ENCODE results near the gene QARS1. TPM values are rescaled to one million over a fixed set of nuclear protein-coding genes. Genes with fewer than 3 reads are reported as not detected.

QARS1 gene
- total RNA-seq, 1 donor from 2014 or later, result 197 TPM

GRCh38 chr3:49120438-49121131, 16.0 kb upstream of the QARS1 start, which contains the start of gene USP19:
USP19 (minus strand) TSS chr3:49120823; CDS start chr3:49119145, 1,678 bp downstream.
- peak; percentile 90 for DNase-seq

- no peak for DNase-seq
Observed at GRCh38 chr3:49120096-49120437, 15.5 kb upstream of the QARS1 start.

GRCh38 chr3:49119439-49119838, 14.9 kb upstream of the QARS1 start:
- no peak for DNase-seq

GRCh38 chr3:49119036-49119435, 14.5 kb upstream of the QARS1 start:
- DNase-seq, result no peak

- no peak for DNase-seq
Observed at GRCh38 chr3:49112262-49112661, 7.7 kb upstream of the QARS1 start.

GRCh38 chr3:49111347-49111746, 6.8 kb upstream of the QARS1 start:
- no peak for DNase-seq

GRCh38 chr3:49110780-49111179, 6.2 kb upstream of the QARS1 start:
- DNase-seq, result no peak

- no peak for DNase-seq
Observed at GRCh38 chr3:49108346-49108745, 3.8 kb upstream of the QARS1 start.

GRCh38 chr3:49104052-49104426, 518 bp downstream of the QARS1 start:
- DNase-seq, result no peak

GRCh38 chr3:49100046-49100615, 4.4 kb downstream of the QARS1 start:
- DNase-seq, result no peak

- no peak for DNase-seq
Observed at GRCh38 chr3:49098910-49099630, 5.5 kb downstream of the QARS1 start.

GRCh38 chr3:49098429-49098828, 6.1 kb downstream of the QARS1 start:
- DNase-seq, result no peak

- peak; percentile 95 for DNase-seq
Observed at GRCh38 chr3:49093853-49094767, 10.4 kb downstream of the QARS1 start, which contains the start of gene QRICH1. QRICH1 (minus strand) TSS chr3:49094071; CDS start chr3:49077017, 17,054 bp downstream.

- DNase-seq, result peak; percentile 81
Observed at GRCh38 chr3:49092938-49093852, 11.4 kb downstream of the QARS1 start.

GRCh38 chr3:49081429-49081828, 23.1 kb downstream of the QARS1 start:
- DNase-seq, result no peak

GRCh38 chr3:49079270-49079669, 25.3 kb downstream of the QARS1 start:
- no peak for DNase-seq

- DNase-seq, result no peak
Observed at GRCh38 chr3:49076646-49077045, 27.9 kb downstream of the QARS1 start.

- DNase-seq, result no peak
Observed at GRCh38 chr3:49076116-49076515, 28.4 kb downstream of the QARS1 start.

- no peak for DNase-seq
Observed at GRCh38 chr3:49058011-49058410, 46.5 kb downstream of the QARS1 start.

GRCh38 chr3:49057268-49057667, 47.3 kb downstream of the QARS1 start:
- no peak for DNase-seq

- no peak for DNase-seq
Observed at GRCh38 chr3:49054344-49054862, 50.2 kb downstream of the QARS1 start.

All from occipital lobe (tissue), 2 donors.